ENCODE data around the gene ZFHX3. TPM values are rescaled to one million over a fixed set of nuclear protein-coding genes. Genes with fewer than 3 reads are reported as not detected.

The ZFHX3 gene
- total and polyA plus RNA-seq, 9 of the 15 experiments (the other 6 are each of a cell fraction or from before 2014, with no cell fraction given), result 0.01 to 0.23 (median 0.06) TPM; not detected in 4

GRCh38 chr16:72838951-72839350 lies 209.0 kb downstream of the ZFHX3 start:
- H3K9ac ChIP-seq (ENCODE audit: insufficient read depth in 1 of 2, low read depth in 2 of 2, low read length in 2 of 2), result no peak overlapping the region
- DNase-seq (ENCODE audit: extremely low read depth in 1 of 4, low spot score in 3 of 4), result no peak
- H3K4me1 ChIP-seq (replicated peaks in 1 of 2; ENCODE audit: control insufficient read depth in 2 of 2, insufficient read depth in 2 of 2, low read length in 2 of 2), result no peaks in the 10 kb centered on the region
- H3K36me3 ChIP-seq (ENCODE audit: control insufficient read depth, insufficient read depth, low read length), result no peaks in the 10 kb centered on the region
- H3K79me2 ChIP-seq (ENCODE audit: control insufficient read depth, insufficient read depth, low read length), result no peaks in the 10 kb centered on the region
- BruUV-seq (replicated peaks), result no TSS peak
- H2AFZ ChIP-seq (ENCODE audit: low read depth, low read length), result no peak overlapping the region
- no peak overlapping the region for H3K27ac ChIP-seq (ENCODE audit: extremely low read depth, low read depth, low read length)
- no peak for FAIRE-seq
- ChIA-PET CTCF (ENCODE audit: low intra/inter-chr PET ratio) (no interaction called here), POLR2A (no interaction called here)
- no peak for ATAC-seq
- H3K4me2 ChIP-seq (ENCODE audit: insufficient read depth, low read length), result no peak overlapping the region
- intact Hi-C loops (cut with micrococcal nuclease) (no loop called here), in situ Hi-C loops (cut with MboI) (no loop called here)
- H3K9me3 ChIP-seq (replicated peaks; ENCODE audit: control insufficient read depth, insufficient read depth, low read depth, low read length), result no peaks in the 10 kb centered on the region
- H3K27me3 ChIP-seq (ENCODE audit: control insufficient read depth in 2 of 2, insufficient read depth in 2 of 2, low read length in 2 of 2), result peaks cover 19 to 34% of the 10 kb centered on the region in 2 experiments
- WGBS (ENCODE audit: insufficient coverage, low coverage, missing lambda C conversion rate), result 21% methylated on average over 11 of the region's 13 CpGs
- no peaks in the 10 kb centered on the region for H4K20me1 ChIP-seq (replicated peaks; ENCODE audit: control insufficient read depth, insufficient read depth, low read length)
- H3K4me3 ChIP-seq, result no peak overlapping the region
- no peaks in the 10 kb centered on the region for H3K9me1 ChIP-seq (ENCODE audit: control insufficient read depth, insufficient read depth, low read length)
- TF ChIP-seq ZNF449 (CRISPR knock-in tag; IDR thresholded peaks at IDR 0.05), result no peak
- TF ChIP-seq ADNP (tag; IDR thresholded peaks at IDR 0.05), result no peak
- no peak for TF ChIP-seq ZBTB40 (IDR thresholded peaks at IDR 0.05)
- TF ChIP-seq ZBTB40 (CRISPR knock-in tag; IDR thresholded peaks at IDR 0.05), result no peak
- no peak for TF ChIP-seq SOX6 (IDR thresholded peaks at IDR 0.05)
- TF ChIP-seq HINFP (tag; conservative IDR thresholded peaks at IDR 0.05; ENCODE audit: low read depth), result no peak
- TF ChIP-seq USF1 (CRISPR knock-in tag; IDR thresholded peaks at IDR 0.05), result no peak
- TF ChIP-seq TOE1 (IDR thresholded peaks at IDR 0.05; ENCODE audit: borderline replicate concordance), result no peak
- TF ChIP-seq TOE1 (CRISPR knock-in tag; IDR thresholded peaks at IDR 0.05; ENCODE audit: borderline replicate concordance, low read depth), result no peak
- no peak for TF ChIP-seq MAX (CRISPR knock-in tag; IDR thresholded peaks at IDR 0.05)

All from K562 (cell line).